ENCODE results near the gene REELD1.

REELD1 gene

DNA sequence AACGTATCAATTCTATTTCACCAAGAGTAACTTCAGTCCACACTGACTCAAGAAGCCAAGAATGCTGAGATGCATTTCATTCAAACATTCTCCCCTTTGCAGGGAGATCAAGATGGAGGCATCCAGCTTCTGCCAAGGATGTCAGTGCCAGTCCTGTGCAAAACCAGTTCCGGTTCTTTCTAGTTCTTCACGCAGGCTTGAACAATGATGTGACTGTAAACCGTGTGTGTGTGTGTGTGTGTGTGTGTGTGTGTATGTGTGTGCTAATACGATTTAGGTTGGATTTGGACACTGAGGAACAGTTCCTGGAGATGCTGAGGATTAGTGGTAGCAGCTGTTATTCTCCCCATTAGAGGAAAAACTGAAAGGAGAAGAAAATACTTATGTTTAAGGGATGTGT is at the start of gene REELD1:
REELD1 (plus strand) TSS at position 301 of the 400 bp plus-strand sequence. CDS start 2,415 bp downstream, outside the sequence.
- no peak for DNase-seq

DNA sequence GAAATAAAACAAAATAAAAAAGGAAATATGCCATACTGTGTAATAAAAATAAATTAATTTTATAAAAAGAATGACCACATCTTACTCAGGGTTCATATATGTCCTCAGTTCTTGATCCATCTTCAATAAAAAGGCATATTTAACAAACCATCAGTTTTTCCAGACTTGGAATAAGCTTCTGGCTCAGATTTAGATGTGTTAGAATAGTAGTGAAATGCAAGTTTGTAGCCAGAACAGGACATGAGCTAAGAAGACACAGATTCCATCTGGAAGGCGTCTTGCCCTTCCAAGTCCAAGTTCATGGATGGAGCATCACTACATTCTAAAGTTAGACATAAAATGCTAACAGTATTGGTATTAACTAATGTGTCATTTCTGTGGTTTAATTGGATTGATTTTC is 49.1 kb upstream of the REELD1 start:
- DNase-seq = no peak

GRCh38 chr4:146165840-146166239 is 48.5 kb upstream of the REELD1 start:
- no peak for DNase-seq

- no peak for DNase-seq
These were observed 44.2 kb upstream of the REELD1 start for GRCh38 chr4:146170149-146170548.

DNA sequence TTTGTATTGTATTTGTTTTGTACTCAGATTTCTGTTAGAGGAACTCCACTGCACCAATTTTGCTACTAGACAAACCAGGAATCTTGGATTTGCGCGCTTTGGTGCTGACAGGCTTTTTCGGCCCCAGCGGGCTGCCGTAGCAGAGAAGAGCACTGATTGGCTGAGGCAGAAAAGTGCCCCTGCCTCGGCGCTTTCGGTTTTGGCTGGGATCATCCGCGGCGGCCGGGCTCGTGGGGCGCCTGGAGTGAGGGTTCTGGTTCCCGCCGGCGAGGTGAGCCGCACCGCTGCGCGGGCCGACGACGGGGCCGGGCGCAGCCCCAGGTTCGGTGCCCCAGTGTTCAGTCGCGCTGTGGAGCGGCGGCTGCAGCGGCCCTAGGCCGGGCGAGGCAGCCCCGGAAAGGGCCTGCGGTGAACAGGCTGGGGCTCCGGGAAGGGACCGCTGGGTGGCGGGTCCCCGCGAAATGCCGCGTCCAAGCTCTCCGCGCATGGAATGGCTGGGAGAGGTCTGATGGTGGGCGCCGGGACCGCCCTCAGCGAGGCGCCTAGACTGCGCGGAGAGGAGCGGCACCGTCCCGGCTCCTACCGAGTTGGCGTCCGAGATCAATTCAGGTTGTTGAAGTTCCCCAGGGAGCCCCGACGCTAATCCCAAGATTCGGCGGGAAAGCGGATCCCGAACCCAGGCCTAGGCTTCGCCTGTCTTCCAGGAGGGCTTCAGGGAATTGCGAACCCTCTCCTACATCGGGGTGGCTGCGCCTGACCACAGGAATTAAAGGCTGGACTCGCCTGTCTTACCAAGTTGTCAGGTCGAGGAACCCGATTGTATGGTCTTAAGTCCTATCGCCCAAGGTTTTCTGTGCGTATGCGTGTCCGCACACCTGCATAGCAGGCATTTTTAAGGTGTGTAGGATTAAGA is 38.5 kb upstream of the REELD1 start, which contains the start of gene LSM6:
LSM6 (plus strand) TSS at position 178 of the 913 bp plus-strand sequence. CDS start 7,204 bp downstream, outside the sequence.
- DNase-seq = peak; percentile 79 to 81

- no peak for DNase-seq
These were observed 37.4 kb upstream of the REELD1 start for GRCh38 chr4:146176891-146177290.

GRCh38 chr4:146178126-146178525 is 36.2 kb upstream of the REELD1 start:
- DNase-seq = no peak

- DNase-seq = no peak
These were observed 34.5 kb upstream of the REELD1 start for GRCh38 chr4:146179784-146180370.

DNA sequence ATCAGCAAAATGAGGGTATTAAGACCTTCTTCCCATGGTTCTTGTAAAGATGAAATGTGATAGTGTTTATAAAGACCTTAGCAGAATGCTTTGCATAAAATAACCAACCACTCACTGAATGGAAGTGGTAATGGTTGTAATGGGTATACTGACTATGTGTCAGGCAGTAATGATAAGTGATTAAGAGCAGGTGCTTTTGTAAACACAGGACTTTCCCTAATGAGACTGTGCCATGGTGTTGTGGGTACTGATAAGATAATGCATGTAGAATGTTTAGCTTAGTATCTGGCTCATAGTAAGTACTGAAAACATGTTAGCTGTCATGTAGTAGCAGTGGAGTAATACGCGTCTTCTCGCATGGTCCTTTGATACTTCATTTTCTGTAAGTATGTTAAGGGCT is 31.9 kb upstream of the REELD1 start:
- DNase-seq = no peak

DNA sequence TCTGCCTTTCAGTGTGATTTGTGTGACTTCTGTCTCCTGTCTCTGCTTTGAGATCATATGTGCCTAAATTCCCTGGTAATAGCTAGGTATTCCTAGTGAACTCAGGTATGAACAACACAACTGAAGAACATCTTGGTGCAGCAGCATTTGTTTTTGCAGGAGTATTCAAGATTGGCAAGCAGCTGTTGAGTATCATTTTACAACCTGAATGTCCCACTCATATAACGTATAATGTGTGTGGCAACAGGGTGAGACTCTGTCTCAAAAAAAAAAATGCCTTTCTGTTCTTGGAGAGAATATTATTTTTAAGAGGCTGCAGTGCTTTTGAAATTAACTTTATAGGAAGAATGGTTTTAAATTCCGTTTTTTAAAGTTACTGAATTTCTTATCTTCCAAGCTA is 31.1 kb upstream of the REELD1 start:
- no peak for DNase-seq

DNA sequence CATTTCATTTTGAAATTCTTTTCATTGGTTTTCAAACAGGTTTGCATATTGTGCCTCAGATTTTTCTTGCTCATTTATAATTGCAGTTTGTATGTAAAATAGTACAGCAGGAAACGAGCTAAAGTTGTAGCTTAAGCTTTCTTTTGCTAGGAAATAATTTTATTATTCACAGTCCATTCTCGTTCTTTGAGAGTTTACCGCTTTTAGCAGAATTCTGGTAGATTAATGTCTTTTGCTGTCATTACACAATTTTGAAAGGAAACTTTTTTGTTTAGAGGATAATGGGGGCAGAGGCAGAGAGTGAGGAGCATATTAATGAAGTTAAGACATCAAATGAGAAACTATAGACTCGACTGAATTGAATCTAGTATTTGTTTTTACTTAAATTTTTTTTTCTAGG is 28.3 kb upstream of the REELD1 start:
- no peak for DNase-seq

- no peak for DNase-seq
These were observed 27.7 kb upstream of the REELD1 start for GRCh38 chr4:146186596-146186995.

GRCh38 chr4:146190456-146190855 is 23.9 kb upstream of the REELD1 start:
- DNase-seq = no peak

- no peak for DNase-seq
These were observed 22.4 kb upstream of the REELD1 start for GRCh38 chr4:146191766-146192458.

- DNase-seq = no peak
These were observed 20.7 kb upstream of the REELD1 start for GRCh38 chr4:146193628-146194027.

DNA sequence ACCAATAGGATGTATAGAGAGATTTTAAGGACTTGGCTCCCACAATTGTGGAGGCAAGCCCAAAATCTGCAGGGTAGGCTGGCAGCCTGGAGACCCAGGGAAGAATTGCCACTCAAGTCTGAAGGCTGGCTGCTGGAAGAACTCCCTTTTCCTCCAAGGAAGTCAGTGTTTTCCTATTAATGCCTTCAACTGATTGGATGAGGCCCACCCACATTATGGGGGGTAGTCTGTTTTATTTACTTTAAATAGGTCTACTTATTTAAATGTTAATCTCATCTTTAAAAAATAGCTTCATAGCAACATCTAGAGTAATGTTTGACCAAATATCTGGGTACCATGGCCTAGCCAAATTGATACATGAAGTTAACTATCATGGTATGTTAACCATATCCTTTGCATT is 20.1 kb upstream of the REELD1 start:
- DNase-seq = no peak

DNA sequence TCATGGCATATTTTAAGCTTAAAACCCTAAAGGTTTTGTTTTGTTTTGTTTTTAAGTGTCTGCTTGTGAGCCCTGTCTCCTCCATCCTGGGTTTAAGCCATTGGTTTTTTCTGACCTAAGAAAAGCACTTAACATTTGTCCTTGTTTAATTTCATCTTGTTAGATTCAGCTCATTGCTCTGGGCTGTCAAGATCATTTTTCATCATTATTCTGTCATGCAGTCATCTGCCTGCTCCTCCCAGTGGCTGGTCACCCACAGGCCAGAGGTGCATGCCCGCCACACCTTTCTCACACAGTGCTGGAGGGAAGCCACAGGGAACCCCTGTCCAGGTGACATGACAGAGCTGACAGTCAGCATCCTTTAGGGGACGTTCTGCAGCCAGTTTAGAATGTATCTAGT is 11.7 kb upstream of the REELD1 start:
- DNase-seq = no peak

- no peak for DNase-seq
These were observed 6.9 kb upstream of the REELD1 start for GRCh38 chr4:146207410-146207809.

DNA sequence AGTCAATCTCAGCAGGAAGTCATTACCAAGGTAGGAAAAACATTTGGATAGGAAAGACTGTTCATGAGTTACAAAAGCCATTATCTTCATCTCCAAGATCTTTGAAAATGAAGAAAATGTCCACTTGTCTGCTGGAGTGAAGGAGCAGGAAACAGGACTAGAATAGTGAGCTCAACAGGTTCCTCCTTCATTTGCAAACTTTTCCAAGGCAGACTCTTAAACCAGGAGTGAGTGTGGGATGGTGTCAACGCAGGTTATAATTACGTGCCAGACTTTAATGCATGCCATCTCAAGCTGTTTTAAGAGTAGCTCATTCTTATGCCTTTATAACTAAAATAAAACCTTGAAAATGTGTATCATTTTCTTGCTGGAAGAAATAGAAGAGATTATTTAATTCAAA is 3.4 kb upstream of the REELD1 start:
- DNase-seq = no peak

GRCh38 chr4:146211440-146211839 is 2.9 kb upstream of the REELD1 start:
- DNase-seq = no peak

GRCh38 chr4:146212781-146213180 is 1.6 kb upstream of the REELD1 start:
- DNase-seq = no peak

- no peak for DNase-seq
These were observed 8.0 kb downstream of the REELD1 start for GRCh38 chr4:146222313-146222712.

DNA sequence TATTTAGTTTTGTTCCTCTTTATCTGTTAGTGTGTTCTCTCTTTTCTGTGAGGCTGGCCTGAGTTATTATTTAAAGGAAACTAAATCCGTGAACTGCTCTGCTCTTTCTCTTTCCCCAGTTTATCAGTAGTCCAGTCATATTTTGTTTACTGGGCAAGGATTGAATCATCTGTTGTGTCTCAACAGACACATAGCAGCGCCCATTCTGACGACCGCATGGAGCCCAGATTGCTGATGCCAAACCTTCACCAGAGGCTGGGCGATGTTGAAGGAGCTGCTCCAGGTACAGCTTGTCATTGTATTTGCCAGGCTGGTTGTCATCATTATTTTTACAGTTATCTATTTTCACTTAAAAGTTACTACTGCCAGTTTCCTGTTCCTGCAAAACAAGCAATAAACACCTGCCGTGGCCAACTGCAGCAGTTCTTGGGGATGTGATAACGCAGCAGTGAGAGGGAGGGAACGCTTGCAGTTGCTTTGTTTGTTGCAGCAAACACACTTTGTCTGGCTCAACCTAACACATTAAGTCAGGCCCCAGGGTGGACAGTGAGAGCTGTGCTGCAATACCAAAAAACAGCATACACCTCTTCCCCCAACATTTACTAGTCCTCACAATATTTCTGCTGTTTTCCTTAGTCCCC is 10.1 kb downstream of the REELD1 start:
- DNase-seq = no peak

All from stimulated activated CD4-positive, alpha-beta T cell treated with anti-CD3 and anti-CD28 coated beads, Interleukin-4, amount 100 ng/mL, for 4 hours (primary cell).